ENCODE results near the gene MAGI2. TPM values are rescaled to one million over a fixed set of nuclear protein-coding genes. Genes with fewer than 3 reads are reported as not detected.

MAGI2 gene
- total RNA-seq, 1 experiment from 2014 or later = 14.3 TPM

DNA sequence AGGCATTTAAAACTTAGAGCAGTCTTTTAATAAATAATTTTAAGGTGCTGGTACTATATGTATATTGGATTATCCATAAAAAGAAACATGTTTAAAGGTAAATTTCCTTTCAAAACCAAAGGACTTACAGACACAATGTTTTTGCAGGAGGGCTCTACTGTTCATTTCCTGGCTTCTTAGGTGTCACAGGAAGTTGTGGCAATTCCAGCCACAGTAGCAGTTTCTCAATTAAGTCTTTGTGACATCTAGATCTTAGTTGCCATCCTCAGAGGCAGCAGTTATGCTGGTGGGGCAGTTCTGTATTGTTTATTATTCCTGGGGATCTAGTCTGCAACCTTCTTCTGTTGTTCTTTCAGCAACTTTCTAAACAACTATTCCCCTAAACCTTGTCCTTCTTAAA lies 460.1 kb downstream of the MAGI2 start:
- H2AFZ ChIP-seq (ENCODE audit: low read length) = no peak overlapping the region
- no peak overlapping the region for H3K27ac ChIP-seq (ENCODE audit: insufficient read length, low read depth, low read length)
- H4K5ac ChIP-seq (ENCODE audit: insufficient read length, low read depth, low read length) = no peak overlapping the region
- no peak overlapping the region for H2BK12ac ChIP-seq (ENCODE audit: insufficient read length, low read depth, low read length)
- H3K18ac ChIP-seq (ENCODE audit: insufficient read length, low read depth, low read length) = no peak overlapping the region
- Mint-ChIP-seq H3K9me3 (no peaks in the 10 kb centered on the region), H3K27ac (no peak overlapping the region), H3K4me1 (no peaks in the 10 kb centered on the region), H3K27me3 (ENCODE audit: low read depth) (no peaks in the 10 kb centered on the region), H3K36me3 (ENCODE audit: insufficient read depth in 1 of 3, low read depth in 3 of 3) (no peaks in the 10 kb centered on the region), H3K4me3 (no peak overlapping the region)
- no peaks in the 10 kb centered on the region for H3K79me1 ChIP-seq (ENCODE audit: insufficient read depth, low read depth, low read length, poor library complexity, severe bottlenecking)
- H3K27me3 ChIP-seq (ENCODE audit: insufficient read depth, low read length) = no peaks in the 10 kb centered on the region
- no peak overlapping the region for H3K23ac ChIP-seq (ENCODE audit: insufficient read length, low read depth, low read length)
- H4K91ac ChIP-seq (ENCODE audit: insufficient read length, low read depth, low read length) = no peak overlapping the region
- H3K9me3 ChIP-seq (ENCODE audit: control insufficient read depth, low read depth, low read length) = no peaks in the 10 kb centered on the region
- no peak overlapping the region for H3K56ac ChIP-seq (ENCODE audit: insufficient read length, low read depth, low read length)
- H4K20me1 ChIP-seq (ENCODE audit: control insufficient read depth, insufficient read depth, insufficient read length) = no peaks in the 10 kb centered on the region
- no peak overlapping the region for H3K14ac ChIP-seq (ENCODE audit: insufficient read depth, low read length)
- H3T11ph ChIP-seq (ENCODE audit: low read length) = no peak overlapping the region
- no peak overlapping the region for H3K9ac ChIP-seq (ENCODE audit: extremely low read depth, insufficient read length, low read length)
- no peaks in the 10 kb centered on the region for H3K79me2 ChIP-seq (ENCODE audit: insufficient read depth, low read length)
- no peak overlapping the region for H2BK15ac ChIP-seq (ENCODE audit: low read depth, low read length)
- no peaks in the 10 kb centered on the region for H3K23me2 ChIP-seq (ENCODE audit: insufficient read length, low read depth, low read length, poor library complexity, severe bottlenecking)
- H2BK120ac ChIP-seq (ENCODE audit: low read depth, low read length, poor library complexity, severe bottlenecking) = no peak overlapping the region
- H2BK5ac ChIP-seq (ENCODE audit: insufficient read length, low read length) = no peak overlapping the region
- no peak overlapping the region for H2BK20ac ChIP-seq (ENCODE audit: low read depth, low read length, poor library complexity, severe bottlenecking)
- H3K4me2 ChIP-seq (ENCODE audit: insufficient read depth, insufficient read length, low read length) = no peak overlapping the region
- TF ChIP-seq, protein P1, sequence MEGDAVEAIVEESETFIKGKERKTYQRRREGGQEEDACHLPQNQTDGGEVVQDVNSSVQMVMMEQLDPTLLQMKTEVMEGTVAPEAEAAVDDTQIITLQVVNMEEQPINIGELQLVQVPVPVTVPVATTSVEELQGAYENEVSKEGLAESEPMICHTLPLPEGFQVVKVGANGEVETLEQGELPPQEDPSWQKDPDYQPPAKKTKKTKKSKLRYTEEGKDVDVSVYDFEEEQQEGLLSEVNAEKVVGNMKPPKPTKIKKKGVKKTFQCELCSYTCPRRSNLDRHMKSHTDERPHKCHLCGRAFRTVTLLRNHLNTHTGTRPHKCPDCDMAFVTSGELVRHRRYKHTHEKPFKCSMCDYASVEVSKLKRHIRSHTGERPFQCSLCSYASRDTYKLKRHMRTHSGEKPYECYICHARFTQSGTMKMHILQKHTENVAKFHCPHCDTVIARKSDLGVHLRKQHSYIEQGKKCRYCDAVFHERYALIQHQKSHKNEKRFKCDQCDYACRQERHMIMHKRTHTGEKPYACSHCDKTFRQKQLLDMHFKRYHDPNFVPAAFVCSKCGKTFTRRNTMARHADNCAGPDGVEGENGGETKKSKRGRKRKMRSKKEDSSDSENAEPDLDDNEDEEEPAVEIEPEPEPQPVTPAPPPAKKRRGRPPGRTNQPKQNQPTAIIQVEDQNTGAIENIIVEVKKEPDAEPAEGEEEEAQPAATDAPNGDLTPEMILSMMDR (conservative IDR thresholded peaks at IDR 0.05) = no peak
- H2AK5ac ChIP-seq (ENCODE audit: insufficient read length, low read length) = no peak overlapping the region
- H3K4me1 ChIP-seq (ENCODE audit: insufficient read depth, low read length) = no peaks in the 10 kb centered on the region
- no peak overlapping the region for H4K8ac ChIP-seq (replicated peaks; ENCODE audit: insufficient read length, low read depth, low read length)
- H3K4ac ChIP-seq (ENCODE audit: low read depth, low read length) = no peak overlapping the region
- no peak for DNase-seq
